ENCODE results near the gene SIPA1L2.

The SIPA1L2 gene, protein sequence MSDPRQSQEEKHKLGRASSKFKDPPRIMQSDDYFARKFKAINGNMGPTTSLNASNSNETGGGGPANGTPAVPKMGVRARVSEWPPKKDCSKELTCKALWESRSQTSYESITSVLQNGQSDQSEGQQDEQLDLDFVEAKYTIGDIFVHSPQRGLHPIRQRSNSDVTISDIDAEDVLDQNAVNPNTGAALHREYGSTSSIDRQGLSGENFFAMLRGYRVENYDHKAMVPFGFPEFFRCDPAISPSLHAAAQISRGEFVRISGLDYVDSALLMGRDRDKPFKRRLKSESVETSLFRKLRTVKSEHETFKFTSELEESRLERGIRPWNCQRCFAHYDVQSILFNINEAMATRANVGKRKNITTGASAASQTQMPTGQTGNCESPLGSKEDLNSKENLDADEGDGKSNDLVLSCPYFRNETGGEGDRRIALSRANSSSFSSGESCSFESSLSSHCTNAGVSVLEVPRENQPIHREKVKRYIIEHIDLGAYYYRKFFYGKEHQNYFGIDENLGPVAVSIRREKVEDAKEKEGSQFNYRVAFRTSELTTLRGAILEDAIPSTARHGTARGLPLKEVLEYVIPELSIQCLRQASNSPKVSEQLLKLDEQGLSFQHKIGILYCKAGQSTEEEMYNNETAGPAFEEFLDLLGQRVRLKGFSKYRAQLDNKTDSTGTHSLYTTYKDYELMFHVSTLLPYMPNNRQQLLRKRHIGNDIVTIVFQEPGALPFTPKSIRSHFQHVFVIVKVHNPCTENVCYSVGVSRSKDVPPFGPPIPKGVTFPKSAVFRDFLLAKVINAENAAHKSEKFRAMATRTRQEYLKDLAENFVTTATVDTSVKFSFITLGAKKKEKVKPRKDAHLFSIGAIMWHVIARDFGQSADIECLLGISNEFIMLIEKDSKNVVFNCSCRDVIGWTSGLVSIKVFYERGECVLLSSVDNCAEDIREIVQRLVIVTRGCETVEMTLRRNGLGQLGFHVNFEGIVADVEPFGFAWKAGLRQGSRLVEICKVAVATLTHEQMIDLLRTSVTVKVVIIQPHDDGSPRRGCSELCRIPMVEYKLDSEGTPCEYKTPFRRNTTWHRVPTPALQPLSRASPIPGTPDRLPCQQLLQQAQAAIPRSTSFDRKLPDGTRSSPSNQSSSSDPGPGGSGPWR (N-terminal part only)

DNA sequence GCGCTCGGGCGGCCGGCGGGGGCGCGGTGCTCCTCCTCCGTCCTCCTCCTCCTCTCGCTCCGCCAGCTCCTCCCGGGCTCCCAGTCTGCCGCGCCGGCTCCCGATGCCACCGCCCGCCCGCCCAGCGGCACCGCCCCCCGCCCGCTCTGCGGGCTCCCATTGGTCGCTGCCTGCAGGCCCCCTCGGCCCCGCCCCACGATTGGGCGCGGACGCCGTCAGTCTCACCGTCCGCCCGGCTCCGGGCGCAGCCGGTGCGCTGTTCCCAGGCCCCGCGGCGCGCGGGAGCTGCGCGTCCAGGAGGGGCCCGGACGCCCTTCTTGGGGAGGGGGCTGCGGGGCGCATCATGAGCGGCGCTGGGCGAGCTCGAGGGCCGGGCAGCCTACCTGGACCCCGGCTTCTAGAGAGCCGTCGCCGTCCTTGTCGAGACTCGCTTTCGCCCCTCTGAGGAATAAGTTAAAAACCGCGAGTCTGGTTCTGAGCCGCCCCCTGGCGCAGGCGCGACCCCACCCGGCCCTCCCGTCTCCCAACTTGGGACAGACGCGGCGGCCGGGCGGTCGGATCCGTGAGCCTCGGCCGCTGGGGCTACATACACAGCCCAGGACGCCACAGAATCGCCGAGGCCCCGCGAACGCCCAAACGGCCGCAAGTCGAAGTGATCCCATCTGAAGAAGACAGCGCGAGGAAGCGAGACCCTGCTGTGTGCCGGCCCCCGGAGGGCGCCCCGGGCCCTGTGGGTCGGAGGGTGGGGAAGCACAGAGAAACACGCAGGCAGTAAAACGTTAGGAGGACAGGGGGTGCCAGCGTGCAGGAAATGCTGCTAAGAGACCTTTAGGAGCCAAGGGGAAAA lies at the start of gene SIPA1L2:
SIPA1L2 (minus strand) TSS at position 87 of the 847 bp plus-strand sequence. CDS start 114,794 bp downstream, outside the sequence.
- DNase-seq, result peak; percentile 60 to 83 (median 76)

DNA sequence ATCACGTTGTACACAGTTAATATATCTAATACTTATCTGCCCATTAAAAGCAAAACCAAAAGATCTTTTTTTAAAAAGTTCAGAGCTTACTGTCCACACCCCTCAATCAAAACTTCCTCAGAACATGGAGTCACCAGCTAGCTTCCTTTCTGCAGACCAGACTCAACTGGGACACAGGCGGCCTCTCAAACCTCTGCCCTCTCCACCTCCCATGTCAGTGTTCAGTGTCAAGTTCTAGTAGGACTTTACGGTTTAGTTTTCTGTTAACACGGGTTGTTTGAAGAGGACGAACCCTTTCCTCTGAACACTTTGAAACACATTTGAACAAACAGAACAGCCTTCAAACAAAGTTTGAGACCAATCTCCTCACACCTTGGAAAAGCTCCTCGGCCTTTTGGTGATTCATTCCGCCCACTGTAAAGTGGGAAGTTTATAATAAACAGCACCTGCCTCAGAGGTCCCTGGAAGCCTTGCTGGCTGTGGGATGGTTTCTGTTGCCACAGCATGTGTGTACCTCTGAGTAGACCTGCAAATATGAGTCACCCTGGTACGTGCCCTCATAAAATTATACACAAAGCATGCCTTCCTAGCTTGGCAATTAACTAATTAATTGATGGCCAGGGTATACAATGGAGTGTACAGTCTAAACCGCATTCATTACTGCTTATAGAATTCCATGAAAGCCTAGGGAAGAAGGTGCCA lies 48.4 kb upstream of the SIPA1L2 start:
- no peak for DNase-seq

DNA sequence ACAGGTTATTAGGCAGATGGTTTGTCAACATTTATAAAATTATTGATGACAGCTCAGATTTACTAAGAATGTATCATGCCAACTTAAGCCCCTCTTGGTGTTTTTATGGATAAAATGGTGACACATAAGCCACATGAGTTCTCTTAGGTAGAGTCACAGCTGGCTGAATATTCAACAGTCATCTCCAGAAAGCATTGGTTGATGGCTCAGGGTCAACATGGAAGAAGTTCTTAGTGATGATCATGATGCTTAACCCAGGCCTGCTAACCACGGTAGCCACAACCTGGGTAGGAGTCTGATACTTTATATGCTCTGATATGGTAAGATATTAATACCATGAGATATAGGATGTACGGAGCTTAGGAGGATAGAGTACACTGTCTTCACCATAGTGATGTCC lies 46.4 kb upstream of the SIPA1L2 start:
- no peak for DNase-seq

DNA sequence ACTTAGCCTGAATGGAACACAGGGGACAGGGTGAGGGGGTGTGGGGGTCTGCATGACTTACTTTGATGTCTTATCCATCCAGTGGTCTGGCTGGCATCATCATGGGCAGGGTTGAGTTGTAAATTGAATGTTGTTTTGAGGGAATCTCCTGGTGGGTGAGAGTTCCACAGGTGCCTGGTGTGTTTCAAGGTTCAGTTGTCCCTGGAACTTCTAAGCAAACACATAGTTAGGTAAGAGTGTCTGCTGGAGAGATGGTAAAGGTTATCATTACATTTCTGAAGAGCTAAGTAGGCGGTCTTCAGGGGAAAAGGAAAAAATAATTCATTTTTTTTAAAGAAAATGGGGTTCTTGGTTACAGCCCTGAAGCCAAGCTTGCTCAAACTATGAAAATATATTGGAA lies 46.0 kb upstream of the SIPA1L2 start:
- no peak for DNase-seq

DNA sequence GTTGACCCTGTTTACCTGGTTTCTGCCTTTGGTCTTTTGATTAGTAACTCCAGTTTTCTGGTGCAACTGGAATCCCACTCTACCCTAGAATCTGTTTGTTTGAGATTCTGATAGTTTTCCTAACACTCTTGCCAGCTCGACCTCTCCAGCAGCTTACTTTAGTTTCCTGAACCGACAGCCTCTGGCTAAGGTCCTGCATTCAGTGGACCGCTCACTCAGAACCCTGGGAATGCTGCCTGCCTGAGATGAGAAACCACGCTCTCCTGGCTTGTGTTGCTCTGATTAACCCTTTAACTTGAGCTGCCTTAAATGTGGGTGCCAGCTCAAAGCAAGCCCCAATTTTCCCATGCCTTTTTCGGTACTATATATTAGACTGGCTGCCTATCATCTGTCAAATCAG lies 45.3 kb upstream of the SIPA1L2 start:
- DNase-seq, result no peak

DNA sequence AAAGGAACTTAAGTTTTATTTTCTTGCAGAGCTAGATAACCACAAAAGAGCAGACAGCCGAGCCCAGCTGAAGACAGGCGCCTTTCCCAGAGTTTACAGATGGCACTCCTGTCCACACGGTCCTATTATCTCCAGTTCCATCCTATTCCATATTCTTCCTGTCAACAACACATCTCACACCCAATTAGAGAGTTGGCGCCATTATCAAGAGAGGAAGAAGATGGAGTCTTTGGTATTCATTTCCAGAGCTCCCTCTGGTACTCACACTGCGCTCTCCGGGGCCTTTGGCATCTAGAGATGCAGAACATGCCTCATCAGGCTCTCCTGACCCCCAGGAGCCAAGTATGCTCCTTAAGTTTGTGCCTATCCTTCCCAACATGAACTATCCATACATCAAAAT lies 43.3 kb upstream of the SIPA1L2 start:
- no peak for DNase-seq

DNA sequence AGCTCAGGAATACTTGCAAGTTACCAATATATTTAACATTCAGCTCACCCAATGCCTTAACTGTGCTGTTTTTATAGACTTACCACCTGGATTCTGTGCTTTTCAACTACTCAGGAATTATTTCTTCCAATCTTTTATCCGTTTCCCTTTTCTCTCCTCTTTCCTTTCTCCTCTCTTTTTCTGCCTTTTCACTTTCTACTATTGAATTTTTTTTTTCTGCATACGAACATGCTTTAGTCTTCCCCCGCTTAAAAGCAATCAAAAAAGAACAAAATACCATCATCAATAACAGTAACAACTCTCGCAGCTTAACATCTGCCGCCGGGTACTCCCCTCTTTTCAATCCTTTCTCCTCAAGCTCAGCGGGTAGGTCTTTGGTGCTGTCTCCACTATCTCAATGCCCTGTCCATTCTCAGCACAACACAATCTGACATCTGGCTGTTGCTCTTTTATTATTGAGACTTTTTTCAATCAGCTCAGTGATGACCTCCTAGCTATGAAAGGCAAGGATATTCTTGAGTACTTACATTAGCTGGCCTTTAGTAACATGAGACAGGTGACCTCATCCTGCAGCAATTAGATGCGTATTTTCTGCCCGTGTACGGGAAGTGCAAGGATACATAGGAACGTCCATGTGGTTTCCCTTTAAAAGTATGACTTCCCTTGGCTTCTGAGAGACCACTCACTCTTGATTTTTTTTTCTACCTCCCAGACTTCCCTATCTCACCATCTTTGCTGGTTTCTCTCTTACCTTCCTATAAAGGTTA lies 40.2 kb upstream of the SIPA1L2 start:
- DNase-seq, result no peak

DNA sequence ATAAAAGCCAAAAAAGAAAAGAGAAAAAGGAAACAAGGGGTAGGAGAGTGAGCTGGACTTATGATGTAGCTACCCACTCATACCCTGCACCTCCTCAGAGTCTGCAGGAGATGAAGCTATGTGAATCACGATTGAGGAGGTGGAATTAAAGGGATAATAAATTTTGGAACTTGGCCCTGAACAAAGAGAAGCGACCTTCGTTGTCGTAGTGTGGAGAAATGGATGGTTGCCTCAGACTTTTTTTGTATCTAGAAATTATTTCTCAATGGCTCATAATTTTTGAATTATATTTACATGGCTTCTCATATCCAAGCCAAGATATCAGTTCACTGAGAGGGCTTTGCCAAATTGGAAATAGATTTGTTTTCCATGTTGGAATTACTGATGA lies 37.8 kb upstream of the SIPA1L2 start:
- no peak for DNase-seq

DNA sequence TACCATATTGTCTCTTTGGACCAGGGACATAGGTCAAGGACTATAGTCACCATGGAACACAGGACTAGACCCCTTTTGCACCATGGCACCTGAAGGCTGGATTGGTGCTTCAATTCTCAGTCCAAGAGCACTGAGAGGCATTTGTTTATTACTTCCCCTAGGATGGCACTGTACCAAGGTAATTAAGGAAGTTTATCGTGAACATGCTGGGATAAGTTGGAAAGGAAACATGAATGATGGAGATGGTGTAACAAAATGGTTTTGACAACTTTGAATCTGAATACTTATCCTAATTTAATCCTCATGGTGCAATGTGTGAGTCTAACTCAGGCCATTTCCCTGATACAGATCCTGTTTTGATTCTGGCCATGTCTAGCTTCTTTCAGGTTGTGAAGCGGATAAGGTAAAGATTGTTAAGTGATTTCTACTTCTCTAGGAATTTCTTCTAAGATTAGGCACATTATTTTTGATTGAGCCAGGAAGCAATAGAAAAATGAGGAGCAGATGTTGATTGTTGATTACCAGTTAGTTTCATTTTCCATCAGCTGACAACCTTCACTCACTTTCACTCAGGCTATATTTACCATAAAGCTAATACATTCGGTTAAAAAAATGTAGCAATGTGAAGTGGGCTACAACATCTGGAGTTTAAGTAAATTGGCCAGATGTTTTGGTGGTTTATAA lies 37.3 kb upstream of the SIPA1L2 start:
- DNase-seq, result no peak

DNA sequence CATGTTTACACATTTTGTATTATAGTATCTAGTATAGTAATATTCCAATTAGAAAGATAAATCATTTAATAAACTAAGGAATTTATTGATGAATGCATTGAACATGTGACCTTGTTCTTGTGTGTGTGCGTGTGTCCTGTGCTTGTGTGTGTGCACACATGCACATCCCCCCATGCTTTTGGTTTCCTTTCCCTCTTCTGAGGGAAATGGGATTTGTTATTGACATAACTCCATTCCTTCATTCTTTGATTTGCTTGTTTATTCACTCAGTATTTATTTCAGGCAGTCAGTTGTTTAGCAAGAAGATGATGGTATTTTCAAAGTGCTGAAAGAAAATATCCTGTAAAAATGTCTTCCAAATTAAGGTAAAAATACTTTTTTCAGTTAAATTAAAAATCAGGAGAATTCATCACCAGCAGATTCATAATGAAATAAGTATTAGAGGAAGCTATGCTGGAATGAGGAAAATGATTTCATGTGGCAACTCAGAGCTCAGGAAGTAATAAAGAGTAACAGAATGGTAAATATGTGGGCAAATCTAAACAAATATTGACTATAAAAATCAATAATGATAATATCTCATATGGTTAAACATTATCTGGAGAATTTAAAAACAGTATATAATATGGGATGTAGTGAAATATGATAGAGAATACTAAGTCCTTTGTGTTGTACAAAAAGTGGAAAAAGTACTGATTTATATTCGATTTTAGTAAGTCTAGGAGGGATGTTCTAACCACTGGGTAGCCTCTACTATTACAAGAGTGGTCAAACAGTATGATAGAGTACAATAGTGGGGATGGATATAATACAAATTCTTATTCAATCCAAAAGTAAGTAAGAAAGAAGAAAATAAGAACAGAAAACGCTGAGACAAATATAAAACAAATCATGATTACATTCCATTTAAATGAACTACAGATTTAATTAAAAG lies 35.2 kb upstream of the SIPA1L2 start:
- no peak for DNase-seq

DNA sequence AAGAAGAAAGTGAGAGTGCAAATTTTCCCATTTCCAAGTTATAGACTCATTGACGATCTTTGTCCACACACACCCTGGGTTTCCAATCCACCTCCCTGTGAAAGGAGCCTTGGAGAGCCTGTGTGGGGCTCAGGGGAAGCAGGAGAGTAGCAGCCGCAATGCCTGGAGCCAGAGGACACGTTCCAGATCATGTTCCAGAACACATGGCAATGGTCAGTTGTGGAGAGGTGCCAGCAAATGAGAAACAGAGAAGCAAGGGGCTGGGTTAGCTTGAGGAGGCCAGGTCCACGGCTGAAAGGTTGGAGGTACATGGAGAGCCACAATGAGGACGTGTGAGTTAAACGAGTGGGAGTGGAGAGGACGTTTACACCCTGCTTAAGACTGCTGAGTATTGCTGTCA lies 33.0 kb upstream of the SIPA1L2 start:
- no peak for DNase-seq

DNA sequence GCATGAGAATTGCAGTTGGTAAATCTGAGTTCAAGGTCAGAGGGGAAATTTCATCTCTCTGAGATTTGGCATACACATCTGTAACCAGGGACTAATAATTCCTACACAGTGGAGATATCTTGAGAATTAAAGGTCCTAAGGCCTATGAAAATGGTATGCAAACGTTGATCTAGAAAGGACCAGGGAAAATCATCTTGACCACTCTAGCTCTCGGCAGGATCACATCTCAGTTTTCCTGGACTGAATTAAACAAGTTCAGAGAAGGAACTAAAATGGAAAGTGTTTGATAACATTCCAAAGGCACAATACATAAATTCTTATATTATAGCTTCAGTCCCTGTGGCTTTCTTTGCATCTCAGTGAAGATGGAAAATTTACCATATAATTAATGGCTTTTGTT lies 28.5 kb upstream of the SIPA1L2 start:
- DNase-seq, result no peak

DNA sequence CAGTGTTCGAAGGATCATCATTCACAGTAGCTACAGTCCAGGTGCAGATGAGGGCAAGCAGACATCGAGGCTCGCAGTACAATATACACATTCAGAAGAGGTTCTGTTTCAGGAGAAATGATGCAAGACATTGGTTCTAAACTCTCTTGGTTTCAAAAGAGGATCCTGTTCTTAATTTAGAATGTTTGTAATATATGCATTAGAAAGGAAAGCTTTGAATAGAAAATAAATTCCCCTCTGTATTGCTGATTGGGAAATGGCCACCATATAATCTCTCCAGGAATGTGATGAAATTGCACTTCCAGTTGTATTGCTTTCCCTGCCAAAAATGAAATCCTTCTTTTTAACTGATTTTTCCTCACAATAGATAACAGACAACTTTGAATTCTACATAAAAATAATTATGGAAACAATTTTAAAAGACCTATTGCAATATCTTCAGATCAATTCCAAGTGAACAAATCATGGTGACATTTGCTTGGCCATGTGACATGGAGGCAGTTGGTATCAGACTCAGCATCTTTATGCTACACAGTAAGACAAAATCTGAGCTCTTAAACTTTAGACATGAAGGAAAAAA lies 27.6 kb upstream of the SIPA1L2 start:
- no peak for DNase-seq

DNA sequence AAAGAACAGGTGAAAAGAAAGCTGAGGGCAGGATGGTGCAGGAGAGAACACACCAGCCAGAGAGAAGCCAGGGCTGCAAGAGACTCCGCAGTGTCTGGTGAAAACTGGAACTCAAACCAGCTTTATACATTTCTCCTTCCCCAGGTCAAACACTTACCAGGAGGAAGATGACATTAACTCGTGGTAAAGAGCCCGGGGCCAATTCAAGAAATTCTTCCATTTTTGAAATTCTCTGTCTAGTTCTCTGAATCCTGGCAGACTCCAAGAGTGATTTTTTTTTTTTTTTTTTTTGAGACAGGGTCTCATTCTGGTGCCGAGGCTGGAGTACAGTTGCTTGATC lies 25.8 kb upstream of the SIPA1L2 start:
- DNase-seq, result no peak

DNA sequence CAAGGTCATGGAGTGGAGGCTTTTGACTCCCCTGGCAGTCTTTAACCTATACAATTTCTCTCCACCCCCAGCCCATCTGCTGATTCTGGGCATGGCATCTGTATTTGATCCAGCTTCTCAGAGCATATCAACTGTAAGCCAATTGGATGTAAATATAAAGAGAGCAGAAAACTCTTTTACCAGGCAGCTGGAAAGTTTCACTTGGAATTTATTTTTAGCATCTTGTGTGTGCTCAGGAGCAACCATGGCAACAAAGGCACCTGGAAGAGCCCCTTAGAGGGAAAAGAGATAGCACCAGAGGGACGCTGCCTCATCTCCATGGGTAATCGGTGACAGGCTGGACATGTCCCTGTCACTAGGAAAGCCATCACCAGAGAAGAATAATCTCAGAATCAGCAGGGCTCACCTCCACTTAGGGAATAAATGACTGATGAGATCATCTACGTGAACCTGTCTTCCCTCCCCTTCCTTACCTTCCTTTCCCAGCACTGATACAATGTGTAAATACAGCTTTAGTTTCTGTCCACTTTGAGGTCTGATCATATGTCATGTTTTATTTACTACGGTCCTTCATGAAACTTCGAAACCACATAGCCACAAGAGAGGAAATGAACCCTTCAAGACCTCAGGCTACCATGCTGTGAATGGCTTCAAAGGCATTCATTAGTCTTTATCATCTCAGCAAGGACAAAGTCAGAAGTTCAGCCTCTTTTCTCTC lies 25.3 kb upstream of the SIPA1L2 start:
- DNase-seq, result no peak

DNA sequence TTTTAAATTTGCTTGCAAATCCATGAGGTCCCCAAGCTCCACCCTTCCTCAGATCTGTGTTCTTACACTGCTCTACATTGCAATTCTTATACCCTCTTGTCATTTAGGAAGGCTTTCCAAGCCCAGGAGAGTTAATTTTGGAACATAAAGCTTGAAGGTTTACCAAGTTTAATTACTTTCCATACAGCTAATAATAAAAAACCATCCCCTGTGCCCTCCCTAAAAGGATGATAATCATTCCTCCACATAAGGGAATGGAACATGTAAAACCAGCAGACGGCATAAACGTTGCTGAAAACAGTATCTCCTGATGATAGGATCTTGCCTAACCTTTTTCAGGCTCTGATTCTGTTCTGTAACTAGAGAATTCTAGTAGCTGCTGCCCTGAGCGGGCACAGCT lies 23.9 kb upstream of the SIPA1L2 start:
- no peak for DNase-seq

DNA sequence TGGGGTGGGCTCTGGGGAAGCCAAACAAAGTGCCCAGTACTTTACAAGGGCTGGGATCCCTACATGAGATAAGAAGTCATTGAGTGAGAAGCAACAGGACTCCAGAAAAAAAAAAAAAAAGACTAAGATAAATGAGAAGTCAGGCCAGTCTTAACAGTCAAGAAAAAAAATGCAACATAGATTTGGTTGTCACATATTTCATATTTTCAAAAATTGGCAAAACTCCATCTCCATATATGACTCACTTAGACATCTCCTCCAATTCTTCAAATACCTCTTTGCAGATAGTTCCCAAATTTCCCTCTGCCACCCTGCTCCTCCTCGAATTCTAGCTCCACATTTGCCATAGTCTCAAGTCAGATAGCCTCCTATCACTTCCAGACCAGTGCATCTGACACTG lies 20.9 kb upstream of the SIPA1L2 start:
- DNase-seq, result no peak

DNA sequence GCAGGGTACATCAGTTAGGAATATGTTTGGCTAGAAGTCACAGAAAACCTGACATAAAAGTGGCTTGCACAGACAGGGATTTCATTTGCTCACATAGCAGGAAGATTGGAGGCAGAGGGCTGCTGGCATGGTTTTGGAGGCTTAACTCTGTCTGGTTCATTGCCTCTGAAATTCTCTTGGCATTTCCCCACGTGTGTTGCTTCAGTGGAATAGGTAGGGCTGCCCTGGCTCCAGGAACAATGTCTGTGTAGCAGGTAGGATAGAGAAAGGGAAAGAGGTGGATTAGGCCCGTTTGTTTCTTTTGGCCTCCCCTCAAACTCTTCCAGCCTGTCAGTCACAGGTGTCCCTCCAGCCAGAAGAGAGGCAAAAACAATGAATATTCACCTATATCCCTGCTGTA lies 20.5 kb upstream of the SIPA1L2 start:
- no peak for DNase-seq

Measured in stimulated activated naive CD4-positive, alpha-beta T cell (primary cell).